Ishikawa (cell line): ENCODE data around the gene AHSP.

Source experiments
- CEBPB ChIP-seq: IDR thresholded peaks from 2 replicates; pipeline ENCODE4 v1.6.1; 2012
- CREB1 ChIP-seq: IDR thresholded peaks from 2 replicates; pipeline ENCODE4 v1.6.1; 2012; ENCODE audit warnings: low read depth
- EGR1 ChIP-seq: IDR thresholded peaks from 2 replicates; pipeline ENCODE4 v1.6.1; 2012
- EP300 ChIP-seq: IDR thresholded peaks from 2 replicates; pipeline ENCODE4 v1.6.1; 2012; ENCODE audit warnings: borderline replicate concordance
- FOXM1 ChIP-seq: IDR thresholded peaks from 2 replicates; pipeline ENCODE4 v1.6.1; 2012; ENCODE audit warnings: low read depth, borderline replicate concordance
- NFIC ChIP-seq: IDR thresholded peaks from 2 replicates; pipeline ENCODE4 v1.6.1; 2012
- RAD21 ChIP-seq: IDR thresholded peaks from 2 replicates; pipeline ENCODE4 v1.6.1; 2012; ENCODE audit warnings: low read depth
- TAF1 ChIP-seq: IDR thresholded peaks from 2 replicates; pipeline ENCODE4 v1.6.1; 2012; ENCODE audit warnings: low read depth, mild to moderate bottlenecking
- TCF12 ChIP-seq: IDR thresholded peaks from 2 replicates; pipeline ENCODE4 v1.6.1; 2012; ENCODE audit warnings: low read depth
- TEAD4 ChIP-seq: IDR thresholded peaks from 2 replicates; pipeline ENCODE4 v1.6.1; 2012
- YY1 ChIP-seq: IDR thresholded peaks from 2 replicates; pipeline ENCODE4 v1.6.1; 2012; ENCODE audit warnings: low read depth
- ZBTB7A ChIP-seq: IDR thresholded peaks from 2 replicates; pipeline ENCODE4 v1.6.1; 2012; ENCODE audit warnings: low read depth
- TF ChIP-seq, protein P1 (sequence below): IDR thresholded peaks from 2 replicates; pipeline ENCODE4 v1.6.1; 2012
- TF ChIP-seq, protein P2 (sequence below): IDR thresholded peaks from 2 replicates; pipeline ENCODE4 v1.6.1; 2012
- TF ChIP-seq, protein P3 (sequence below): IDR thresholded peaks from 2 replicates; pipeline ENCODE4 v1.6.1; 2012; ENCODE audit warnings: low read depth, mild to moderate bottlenecking

The AHSP gene

DNA sequence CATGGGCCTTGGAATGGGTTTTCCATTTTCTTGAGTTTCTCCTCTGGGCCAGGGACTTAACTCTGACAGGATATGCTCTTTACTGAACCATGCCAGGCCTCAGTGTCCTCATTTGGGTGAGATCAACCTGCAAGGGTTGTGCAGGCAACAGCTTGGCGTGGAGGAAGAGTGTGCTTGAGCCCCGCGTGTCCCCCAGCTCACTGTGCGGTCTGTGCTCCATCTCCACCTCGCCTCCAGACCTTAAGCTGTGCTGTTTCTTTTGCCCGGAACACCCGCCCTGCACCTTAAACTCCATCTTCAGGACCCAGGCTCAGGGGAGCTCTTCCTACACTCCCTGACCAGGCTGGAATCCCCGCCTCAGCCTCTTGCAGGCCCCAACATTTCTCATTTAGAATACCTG lies 29.2 kb upstream of the AHSP start:
- TF ChIP-seq, protein P1, sequence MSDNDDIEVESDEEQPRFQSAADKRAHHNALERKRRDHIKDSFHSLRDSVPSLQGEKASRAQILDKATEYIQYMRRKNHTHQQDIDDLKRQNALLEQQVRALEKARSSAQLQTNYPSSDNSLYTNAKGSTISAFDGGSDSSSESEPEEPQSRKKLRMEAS = no peak
- TF ChIP-seq RAD21 (no peak), CEBPB (no peak), YY1 (no peak), NFIC (no peak), EP300 (no peak), CREB1 (no peak), TAF1 (no peak), EGR1 (no peak), FOXM1 (no peak), TCF12 (no peak), ZBTB7A (no peak), TEAD4 (no peak)
- TF ChIP-seq, protein P2, sequence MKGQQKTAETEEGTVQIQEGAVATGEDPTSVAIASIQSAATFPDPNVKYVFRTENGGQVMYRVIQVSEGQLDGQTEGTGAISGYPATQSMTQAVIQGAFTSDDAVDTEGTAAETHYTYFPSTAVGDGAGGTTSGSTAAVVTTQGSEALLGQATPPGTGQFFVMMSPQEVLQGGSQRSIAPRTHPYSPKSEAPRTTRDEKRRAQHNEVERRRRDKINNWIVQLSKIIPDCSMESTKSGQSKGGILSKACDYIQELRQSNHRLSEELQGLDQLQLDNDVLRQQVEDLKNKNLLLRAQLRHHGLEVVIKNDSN = no peak
- TF ChIP-seq, protein P3, sequence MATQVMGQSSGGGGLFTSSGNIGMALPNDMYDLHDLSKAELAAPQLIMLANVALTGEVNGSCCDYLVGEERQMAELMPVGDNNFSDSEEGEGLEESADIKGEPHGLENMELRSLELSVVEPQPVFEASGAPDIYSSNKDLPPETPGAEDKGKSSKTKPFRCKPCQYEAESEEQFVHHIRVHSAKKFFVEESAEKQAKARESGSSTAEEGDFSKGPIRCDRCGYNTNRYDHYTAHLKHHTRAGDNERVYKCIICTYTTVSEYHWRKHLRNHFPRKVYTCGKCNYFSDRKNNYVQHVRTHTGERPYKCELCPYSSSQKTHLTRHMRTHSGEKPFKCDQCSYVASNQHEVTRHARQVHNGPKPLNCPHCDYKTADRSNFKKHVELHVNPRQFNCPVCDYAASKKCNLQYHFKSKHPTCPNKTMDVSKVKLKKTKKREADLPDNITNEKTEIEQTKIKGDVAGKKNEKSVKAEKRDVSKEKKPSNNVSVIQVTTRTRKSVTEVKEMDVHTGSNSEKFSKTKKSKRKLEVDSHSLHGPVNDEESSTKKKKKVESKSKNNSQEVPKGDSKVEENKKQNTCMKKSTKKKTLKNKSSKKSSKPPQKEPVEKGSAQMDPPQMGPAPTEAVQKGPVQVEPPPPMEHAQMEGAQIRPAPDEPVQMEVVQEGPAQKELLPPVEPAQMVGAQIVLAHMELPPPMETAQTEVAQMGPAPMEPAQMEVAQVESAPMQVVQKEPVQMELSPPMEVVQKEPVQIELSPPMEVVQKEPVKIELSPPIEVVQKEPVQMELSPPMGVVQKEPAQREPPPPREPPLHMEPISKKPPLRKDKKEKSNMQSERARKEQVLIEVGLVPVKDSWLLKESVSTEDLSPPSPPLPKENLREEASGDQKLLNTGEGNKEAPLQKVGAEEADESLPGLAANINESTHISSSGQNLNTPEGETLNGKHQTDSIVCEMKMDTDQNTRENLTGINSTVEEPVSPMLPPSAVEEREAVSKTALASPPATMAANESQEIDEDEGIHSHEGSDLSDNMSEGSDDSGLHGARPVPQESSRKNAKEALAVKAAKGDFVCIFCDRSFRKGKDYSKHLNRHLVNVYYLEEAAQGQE = no peak

DNA sequence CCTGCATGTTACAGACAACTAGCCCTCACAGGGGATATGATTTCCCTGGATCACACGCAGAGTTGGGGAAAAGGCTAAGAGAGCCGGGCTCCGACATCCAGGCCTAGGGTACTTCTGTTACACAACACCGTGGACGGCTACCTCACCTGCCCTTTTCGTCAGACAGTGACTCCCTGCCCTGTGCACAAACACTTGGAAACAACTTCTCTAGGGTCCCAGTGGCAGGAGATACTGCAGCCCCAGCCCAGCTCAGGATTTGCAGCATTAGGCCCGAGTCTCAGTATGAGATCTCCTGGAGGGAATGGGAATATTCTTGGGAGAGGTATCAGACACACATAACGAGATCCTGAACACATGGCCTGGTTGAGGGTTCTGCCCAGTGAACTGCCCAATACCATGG lies 27.8 kb upstream of the AHSP start:
- TF ChIP-seq, protein P1 = no peak
- TF ChIP-seq ZBTB7A (no peak), EP300 (no peak), YY1 (no peak), TCF12 (no peak)

DNA sequence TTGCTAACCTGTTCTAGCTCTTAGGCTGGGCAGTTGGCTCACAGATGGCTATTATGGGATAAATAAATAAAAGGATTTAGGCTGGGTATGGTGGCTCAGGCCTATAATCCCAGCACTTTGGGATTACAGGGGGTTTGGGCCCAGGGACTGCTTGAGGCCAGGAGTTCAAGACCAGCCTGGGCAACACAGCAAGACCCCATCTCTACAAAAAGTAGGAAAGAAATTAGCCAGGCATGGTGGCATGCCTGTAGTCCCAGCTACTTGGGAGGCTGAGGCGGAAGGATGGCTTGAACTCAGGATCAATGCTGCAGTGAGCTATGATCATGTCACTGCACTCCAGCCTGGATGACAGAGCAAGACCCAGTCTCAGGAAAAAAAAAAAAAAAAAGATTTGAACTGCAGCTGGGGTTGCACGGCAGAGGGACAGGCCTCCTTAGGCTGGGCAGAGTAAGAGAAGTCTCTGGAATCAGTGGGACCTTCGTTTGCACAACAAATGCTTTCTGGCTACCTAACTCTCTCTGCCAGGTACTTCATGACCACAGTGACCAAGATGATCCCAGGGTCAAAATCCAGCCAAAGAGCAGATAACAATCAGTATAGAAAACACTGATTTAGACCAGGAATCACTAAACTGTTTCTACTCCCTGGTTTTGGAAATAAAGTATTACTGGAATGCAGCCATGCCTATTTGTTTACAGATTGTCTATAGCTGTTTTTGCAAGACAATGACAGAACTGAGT lies 26.3 kb upstream of the AHSP start:
- TF ChIP-seq TCF12 = no peak
- no peak for TF ChIP-seq RAD21
- no peak for TF ChIP-seq FOXM1
- TF ChIP-seq, protein P1 = no peak
- no peak for TF ChIP-seq EGR1

DNA sequence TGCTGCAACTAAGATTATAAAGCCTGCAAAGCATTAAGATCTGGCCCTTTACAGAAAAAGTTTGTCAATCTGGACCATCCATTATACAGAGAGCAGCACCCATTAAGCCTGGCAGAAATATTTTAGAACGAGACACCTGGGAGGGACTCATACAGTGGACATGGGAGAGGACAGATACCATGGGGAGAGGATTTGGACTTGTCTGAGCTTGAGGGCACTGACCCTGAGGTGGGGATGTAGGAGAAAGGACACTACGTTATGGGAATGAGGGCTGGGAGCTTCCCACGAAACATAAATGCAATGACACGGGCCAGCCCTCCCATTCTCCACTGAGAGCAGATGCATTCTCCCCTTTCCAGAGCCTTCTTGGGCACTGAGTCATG lies 25.7 kb upstream of the AHSP start:
- TF ChIP-seq, protein P3 = no peak
- no peak for TF ChIP-seq YY1
- no peak for TF ChIP-seq NFIC
- TF ChIP-seq RAD21 = no peak
- TF ChIP-seq ZBTB7A = no peak
- no peak for TF ChIP-seq CEBPB
- TF ChIP-seq CREB1 = no peak
- no peak for TF ChIP-seq TAF1
- TF ChIP-seq EGR1 = no peak
- TF ChIP-seq, protein P2 = no peak
- TF ChIP-seq EP300 = no peak
- no peak for TF ChIP-seq TCF12
- TF ChIP-seq, protein P1 = no peak
- no peak for TF ChIP-seq FOXM1
- TF ChIP-seq TEAD4 = no peak

DNA sequence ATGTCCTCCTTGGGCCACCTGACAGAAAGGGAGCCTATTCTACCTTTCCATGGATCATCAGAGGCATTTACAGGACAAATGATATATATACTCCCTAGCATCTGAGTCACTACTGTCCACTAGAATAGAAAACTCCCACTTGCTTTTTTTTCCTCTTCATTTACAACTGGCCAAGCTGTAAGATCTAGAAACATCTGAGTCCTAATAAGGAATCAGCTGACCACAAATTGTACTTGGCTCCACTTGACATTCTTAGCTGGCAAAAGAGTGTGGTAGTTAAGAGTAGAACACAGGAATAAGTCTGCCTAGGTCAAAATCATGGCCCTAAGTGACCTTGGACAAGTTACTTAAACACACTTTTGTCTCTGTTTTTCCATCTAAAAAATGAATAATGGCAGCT lies 24.7 kb upstream of the AHSP start:
- TF ChIP-seq, protein P1 = no peak
- TF ChIP-seq TAF1 (no peak), EGR1 (no peak), ZBTB7A (no peak), EP300 (no peak), FOXM1 (no peak), TCF12 (no peak), TEAD4 (no peak), CEBPB (no peak), YY1 (no peak), NFIC (no peak)
- TF ChIP-seq, protein P3 = no peak
